NK-92 (cell line): ENCODE measurements around the gene ATP8B3.

ENCODE experiments used
- DNase-seq: peaks from one replicate; lab custom pipeline; 2025; ENCODE audit not compliant: unreplicated experiment; lab: John Stamatoyannopoulos, UW

ATP8B3 gene

GRCh38 chr19:1836458-1837221, 24.6 kb upstream of the ATP8B3 start:
- DNase-seq: no peak

GRCh38 chr19:1833540-1833939, 21.5 kb upstream of the ATP8B3 start:
- no peak for DNase-seq

- DNase-seq: no peak
Measured at GRCh38 chr19:1832046-1832663, 20.1 kb upstream of the ATP8B3 start.

- DNase-seq: no peak
Measured at GRCh38 chr19:1830978-1831377, 18.9 kb upstream of the ATP8B3 start.

GRCh38 chr19:1830568-1830967, 18.5 kb upstream of the ATP8B3 start:
- no peak for DNase-seq

GRCh38 chr19:1829958-1830357, 17.9 kb upstream of the ATP8B3 start:
- DNase-seq: no peak

- DNase-seq: no peak
Measured at GRCh38 chr19:1828279-1829238, 16.5 kb upstream of the ATP8B3 start.

- DNase-seq: no peak
Measured at GRCh38 chr19:1827566-1828278, 15.6 kb upstream of the ATP8B3 start.

GRCh38 chr19:1826557-1827521, 14.8 kb upstream of the ATP8B3 start:
- DNase-seq: no peak

- no peak for DNase-seq
Measured at GRCh38 chr19:1825909-1826556, 14.0 kb upstream of the ATP8B3 start.

- no peak for DNase-seq
Measured at GRCh38 chr19:1824252-1824622, 12.2 kb upstream of the ATP8B3 start.

- DNase-seq: no peak
Measured at GRCh38 chr19:1823539-1824251, 11.6 kb upstream of the ATP8B3 start.

GRCh38 chr19:1823020-1823419, 10.9 kb upstream of the ATP8B3 start:
- no peak for DNase-seq

- DNase-seq: no peak
Measured at GRCh38 chr19:1822210-1822609, 10.1 kb upstream of the ATP8B3 start.

- DNase-seq: no peak
Measured at GRCh38 chr19:1819341-1820255, 7.5 kb upstream of the ATP8B3 start.

GRCh38 chr19:1818549-1819195, 6.6 kb upstream of the ATP8B3 start:
- DNase-seq: no peak

- DNase-seq: no peak
Measured at GRCh38 chr19:1817553-1818179, 5.6 kb upstream of the ATP8B3 start.
